ENCODE measurements around the gene KCNJ1. TPM values are rescaled to one million over a fixed set of nuclear protein-coding genes. Genes with fewer than 3 reads are reported as not detected.
A peak's percentile ranks its signal among the peaks of the same experiment; 100 is the strongest.

KCNJ1 gene
- polyA plus RNA-seq, 1 experiment, result not detected

DNA sequence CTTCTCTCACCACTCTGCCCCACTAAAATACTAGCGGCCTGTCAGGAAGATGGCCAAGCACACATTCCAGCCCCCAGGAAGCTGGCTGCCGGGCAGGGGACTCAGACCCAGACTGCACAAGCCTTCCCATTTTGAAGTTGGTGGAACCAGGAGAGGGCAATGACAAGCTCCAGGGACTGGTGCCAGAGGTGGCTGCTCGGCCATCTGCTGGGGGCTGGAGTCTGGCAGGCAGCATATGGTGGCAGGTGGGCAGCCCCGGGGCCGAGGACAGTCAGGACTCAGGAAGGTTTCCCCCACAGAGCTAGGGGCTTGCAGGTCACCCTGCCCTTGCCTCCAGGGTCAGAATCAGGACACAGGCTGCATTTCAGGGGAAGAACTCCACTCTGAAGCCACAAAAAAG lies 46.7 kb upstream of the KCNJ1 start:
- H3K27ac ChIP-seq (ENCODE audit: low read depth, low read length), result no peak overlapping the region
- peaks cover 8% of the 10 kb centered on the region; the same call in 1 of the 2 replicates for H3K9me3 ChIP-seq (ENCODE audit: control insufficient read depth, insufficient read depth, low read length)
- ChIA-PET CTCF (interaction anchor here (1.0 kb wide), 1 partner anchor 9 kb away, joined by 3 read pairs; no protein-coding TSS in a partner anchor), POLR2A (no interaction called here)
- no peak overlapping the region for H3K4me3 ChIP-seq (ENCODE audit: low read depth, low read length)
- DNase-seq (ENCODE audit: low read depth, low spot score), result no peak
- H3K27me3 ChIP-seq (ENCODE audit: control insufficient read depth, insufficient read depth, low read length), result peaks cover 29% of the 10 kb centered on the region
- TF ChIP-seq, protein P1, sequence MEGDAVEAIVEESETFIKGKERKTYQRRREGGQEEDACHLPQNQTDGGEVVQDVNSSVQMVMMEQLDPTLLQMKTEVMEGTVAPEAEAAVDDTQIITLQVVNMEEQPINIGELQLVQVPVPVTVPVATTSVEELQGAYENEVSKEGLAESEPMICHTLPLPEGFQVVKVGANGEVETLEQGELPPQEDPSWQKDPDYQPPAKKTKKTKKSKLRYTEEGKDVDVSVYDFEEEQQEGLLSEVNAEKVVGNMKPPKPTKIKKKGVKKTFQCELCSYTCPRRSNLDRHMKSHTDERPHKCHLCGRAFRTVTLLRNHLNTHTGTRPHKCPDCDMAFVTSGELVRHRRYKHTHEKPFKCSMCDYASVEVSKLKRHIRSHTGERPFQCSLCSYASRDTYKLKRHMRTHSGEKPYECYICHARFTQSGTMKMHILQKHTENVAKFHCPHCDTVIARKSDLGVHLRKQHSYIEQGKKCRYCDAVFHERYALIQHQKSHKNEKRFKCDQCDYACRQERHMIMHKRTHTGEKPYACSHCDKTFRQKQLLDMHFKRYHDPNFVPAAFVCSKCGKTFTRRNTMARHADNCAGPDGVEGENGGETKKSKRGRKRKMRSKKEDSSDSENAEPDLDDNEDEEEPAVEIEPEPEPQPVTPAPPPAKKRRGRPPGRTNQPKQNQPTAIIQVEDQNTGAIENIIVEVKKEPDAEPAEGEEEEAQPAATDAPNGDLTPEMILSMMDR (IDR thresholded peaks at IDR 0.05; ENCODE audit: low read depth, low read length), result no peak

DNA sequence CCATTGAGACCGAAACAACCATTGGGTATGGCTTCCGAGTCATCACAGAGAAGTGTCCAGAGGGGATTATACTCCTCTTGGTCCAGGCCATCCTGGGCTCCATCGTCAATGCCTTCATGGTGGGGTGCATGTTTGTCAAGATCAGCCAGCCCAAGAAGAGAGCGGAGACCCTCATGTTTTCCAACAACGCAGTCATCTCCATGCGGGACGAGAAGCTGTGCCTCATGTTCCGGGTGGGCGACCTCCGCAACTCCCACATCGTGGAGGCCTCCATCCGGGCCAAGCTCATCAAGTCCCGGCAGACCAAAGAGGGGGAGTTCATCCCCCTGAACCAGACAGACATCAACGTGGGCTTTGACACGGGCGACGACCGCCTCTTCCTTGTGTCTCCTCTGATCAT lies 44.6 kb upstream of the KCNJ1 start:
- Histone ChIP-seq H3K9me3 (ENCODE audit: control insufficient read depth, insufficient read depth, low read length) (peaks cover 8% of the 10 kb centered on the region; the same call in 1 of the 2 replicates), H3K27me3 (ENCODE audit: control insufficient read depth, insufficient read depth, low read length) (peaks cover 17% of the 10 kb centered on the region), H3K4me3 (ENCODE audit: low read depth, low read length) (no peak overlapping the region), H3K27ac (ENCODE audit: low read depth, low read length) (no peak overlapping the region)
- no peak for DNase-seq (ENCODE audit: low read depth, low spot score)
- TF ChIP-seq, protein P1 (IDR thresholded peaks at IDR 0.05; ENCODE audit: low read depth, low read length), result no peak
- CTCF ChIA-PET, result no interaction called here
- POLR2A ChIA-PET, result no interaction called here

DNA sequence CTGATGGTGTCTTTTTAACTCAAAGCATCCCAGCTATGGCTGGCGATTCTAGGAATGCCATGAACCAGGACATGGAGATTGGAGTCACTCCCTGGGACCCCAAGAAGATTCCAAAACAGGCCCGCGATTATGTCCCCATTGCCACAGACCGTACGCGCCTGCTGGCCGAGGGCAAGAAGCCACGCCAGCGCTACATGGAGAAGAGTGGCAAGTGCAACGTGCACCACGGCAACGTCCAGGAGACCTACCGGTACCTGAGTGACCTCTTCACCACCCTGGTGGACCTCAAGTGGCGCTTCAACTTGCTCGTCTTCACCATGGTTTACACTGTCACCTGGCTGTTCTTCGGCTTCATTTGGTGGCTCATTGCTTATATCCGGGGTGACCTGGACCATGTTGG lies 44.1 kb upstream of the KCNJ1 start:
- CTCF ChIA-PET, result interaction anchor here (1.7 to 2.3 kb wide), 2 partner anchors 26 to 45 kb away, joined by 12 read pairs; no protein-coding TSS in a partner anchor

DNA sequence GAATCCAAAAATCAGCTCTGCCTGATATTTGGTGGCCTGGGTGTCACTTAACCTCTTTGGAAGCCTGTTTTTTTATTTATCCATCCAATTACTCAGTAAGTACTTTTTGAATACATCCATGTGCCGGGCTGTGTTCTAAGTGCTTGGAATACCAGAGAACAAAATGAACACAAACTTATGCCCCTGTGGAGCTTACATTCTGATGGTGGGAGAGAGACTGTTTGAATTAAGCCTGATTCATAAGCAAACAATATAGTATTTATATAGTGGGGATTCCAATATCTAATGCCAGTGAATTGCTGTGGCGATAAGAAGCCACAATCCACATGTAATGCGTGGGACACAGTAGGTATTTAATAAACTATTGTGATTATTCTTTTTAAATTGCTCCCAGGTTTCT lies 43.5 kb upstream of the KCNJ1 start:
- Histone ChIP-seq H3K4me3 (ENCODE audit: low read depth, low read length) (no peak overlapping the region), H3K27ac (ENCODE audit: low read depth, low read length) (no peak overlapping the region), H3K9me3 (ENCODE audit: control insufficient read depth, insufficient read depth, low read length) (peaks cover 8% of the 10 kb centered on the region; the same call in 1 of the 2 replicates), H3K27me3 (ENCODE audit: control insufficient read depth, insufficient read depth, low read length) (peaks cover 14% of the 10 kb centered on the region)
- TF ChIP-seq, protein P1 (IDR thresholded peaks at IDR 0.05; ENCODE audit: low read depth, low read length), result no peak
- ChIA-PET CTCF (interaction anchor here (1.7 to 2.3 kb wide), 2 partner anchors 25 to 45 kb away, joined by 12 read pairs; no protein-coding TSS in a partner anchor), POLR2A (no interaction called here)
- peak; percentile 18 for DNase-seq (ENCODE audit: low read depth, low spot score)

More for the DNA sequence above, 44.1 kb upstream of the KCNJ1 start:
- no peak for DNase-seq (ENCODE audit: low read depth, low spot score)
- POLR2A ChIA-PET, result no interaction called here
- TF ChIP-seq, protein P1 (IDR thresholded peaks at IDR 0.05; ENCODE audit: low read depth, low read length), result no peak
- H3K4me3 ChIP-seq (ENCODE audit: low read depth, low read length), result no peak overlapping the region
- peaks cover 8% of the 10 kb centered on the region; the same call in 1 of the 2 replicates for H3K9me3 ChIP-seq (ENCODE audit: control insufficient read depth, insufficient read depth, low read length)
- H3K27me3 ChIP-seq (ENCODE audit: control insufficient read depth, insufficient read depth, low read length), result peaks cover 14% of the 10 kb centered on the region
- no peak overlapping the region for H3K27ac ChIP-seq (ENCODE audit: low read depth, low read length)

DNA sequence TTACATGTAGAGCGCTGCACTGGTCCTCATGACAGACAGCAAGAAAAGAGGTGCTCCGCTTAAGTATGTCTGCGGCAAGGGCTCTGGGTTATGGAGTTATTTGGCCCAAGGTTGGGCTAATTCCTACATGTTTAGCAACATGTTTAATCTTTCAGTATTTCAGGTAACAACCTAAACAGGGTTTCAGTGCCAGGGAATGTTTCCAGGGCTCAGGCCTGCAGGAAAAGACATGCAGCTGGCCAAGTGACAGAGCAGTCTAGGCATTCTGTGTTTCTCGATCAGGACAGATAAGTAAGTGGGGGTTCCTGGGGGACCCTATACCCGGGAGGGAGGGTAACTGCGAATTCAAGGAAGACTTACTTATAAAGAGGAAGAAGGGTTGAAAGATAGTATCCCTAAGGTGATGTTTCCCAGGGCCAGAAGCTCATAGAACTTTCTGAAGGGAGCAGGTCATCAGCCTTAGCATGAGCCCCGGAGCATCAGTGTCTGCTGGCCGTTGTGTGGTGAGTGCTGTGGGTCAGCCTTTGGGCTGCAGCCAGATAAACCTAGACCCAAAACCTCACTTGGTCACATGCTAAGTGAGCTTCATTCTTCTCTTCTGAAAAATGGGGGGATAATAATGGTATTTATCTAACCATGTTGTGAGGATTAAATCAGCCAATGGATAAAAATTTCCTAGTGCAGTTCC lies 42.5 kb upstream of the KCNJ1 start:
- Histone ChIP-seq H3K27ac (ENCODE audit: low read depth, low read length) (no peak overlapping the region), H3K4me3 (ENCODE audit: low read depth, low read length) (no peak overlapping the region), H3K9me3 (ENCODE audit: control insufficient read depth, insufficient read depth, low read length) (peaks cover 8% of the 10 kb centered on the region; the same call in 1 of the 2 replicates), H3K27me3 (ENCODE audit: control insufficient read depth, insufficient read depth, low read length) (peaks cover 14% of the 10 kb centered on the region)
- POLR2A ChIA-PET, result no interaction called here
- no peak for DNase-seq (ENCODE audit: low read depth, low spot score)
- TF ChIP-seq, protein P1 (IDR thresholded peaks at IDR 0.05; ENCODE audit: low read depth, low read length), result no peak
- CTCF ChIA-PET, result interaction anchor here (1.7 to 2.3 kb wide), 2 partner anchors 24 to 46 kb away, joined by 12 read pairs; no protein-coding TSS in a partner anchor
